Sigmoid colon (tissue), 4 donors: ENCODE data around the gene SDK1.

ENCODE experiments used
- CTCF ChIP-seq, 4 experiments: fragments of 450-650 bp in 3 of 4; fragments of 200-600 bp in 1 of 4; IDR thresholded peaks; one replicate each; pipeline ENCODE4 v1.5.1; 2016 to 2019; ENCODE audit warnings: antibody characterized with exemption in 4 of 4, mild to moderate bottlenecking in 3 of 4, moderate library complexity in 2 of 4
- EP300 ChIP-seq, 4 donors: sonication (generic); formaldehyde crosslinking; IDR thresholded peaks; one replicate each; pipeline ENCODE4 v1.6.1; 2017; ENCODE audit warnings: antibody characterized with exemption in 4 of 4

- no peak for TF ChIP-seq CTCF (IDR thresholded peaks at IDR 0.05)
- TF ChIP-seq EP300 (IDR thresholded peaks at IDR 0.05): no peak
These were observed 934.5 kb downstream of the SDK1 start for GRCh38 chr7:4235596-4235995.
